Stimulated activated naive CD4-positive, alpha-beta T cell treated with Interleukin-2 at 50 U/mL for 16 hours (primary cell): ENCODE measurements around the gene GNMT.

Experiments used
- DNase-seq: peaks from one replicate; lab custom pipeline; 2025; lab: John Stamatoyannopoulos, UW

GNMT gene

GRCh38 chr6:42960243-42961019 is at the start of gene GNMT:
GNMT (plus strand) TSS chr6:42960754; CDS start chr6:42960768, 14 bp downstream.
- DNase-seq, result no peak

- DNase-seq, result no peak
Observed at GRCh38 chr6:42911171-42912021, 49.2 kb upstream of the GNMT start.

GRCh38 chr6:42914546-42914945 is 46.0 kb upstream of the GNMT start:
- no peak for DNase-seq

- no peak for DNase-seq
Observed at GRCh38 chr6:42915732-42916131, 44.8 kb upstream of the GNMT start, which contains the start of gene PTCRA. PTCRA (plus strand) TSS chr6:42916053; CDS start chr6:42916070, 17 bp downstream.

- no peak for DNase-seq
Observed at GRCh38 chr6:42916288-42916687, 44.3 kb upstream of the GNMT start.

- no peak for DNase-seq
Observed at GRCh38 chr6:42921801-42922200, 38.8 kb upstream of the GNMT start.

- no peak for DNase-seq
Observed at GRCh38 chr6:42923666-42924065, 36.9 kb upstream of the GNMT start.

GRCh38 chr6:42925248-42925857 is 35.2 kb upstream of the GNMT start:
- DNase-seq, result no peak

GRCh38 chr6:42928986-42929820 is 31.4 kb upstream of the GNMT start, which contains the start of gene CNPY3:
CNPY3 (plus strand) TSS chr6:42929480; CDS start chr6:42929571, 91 bp downstream.
- peak; percentile 95 for DNase-seq

- DNase-seq, result peak; percentile 64
Observed at GRCh38 chr6:42929821-42930360, 30.7 kb upstream of the GNMT start.

- DNase-seq, result no peak
Observed at GRCh38 chr6:42932412-42932811, 28.1 kb upstream of the GNMT start.

- DNase-seq, result no peak
Observed at GRCh38 chr6:42933205-42933604, 27.3 kb upstream of the GNMT start.

GRCh38 chr6:42935322-42935721 is 25.2 kb upstream of the GNMT start:
- no peak for DNase-seq

- DNase-seq, result no peak
Observed at GRCh38 chr6:42936398-42936797, 24.2 kb upstream of the GNMT start.

GRCh38 chr6:42937548-42938427 is 22.8 kb upstream of the GNMT start:
- no peak for DNase-seq

- no peak for DNase-seq
Observed at GRCh38 chr6:42938428-42938796, 22.1 kb upstream of the GNMT start.

GRCh38 chr6:42938987-42939809 is 21.4 kb upstream of the GNMT start:
- DNase-seq, result no peak

- DNase-seq, result no peak
Observed at GRCh38 chr6:42939810-42940167, 20.8 kb upstream of the GNMT start.

- no peak for DNase-seq
Observed at GRCh38 chr6:42940493-42941045, 20.0 kb upstream of the GNMT start.
